Rectal smooth muscle tissue (tissue), 1 donor: ENCODE measurements around the gene ZNF44.

ENCODE experiments used
- H3K27ac ChIP-seq: one replicate; pipeline ENCODE4 v1.7.0; 2013; ENCODE audit warnings: low read depth, low read length, inconsistent platforms
- H3K27me3 ChIP-seq: one replicate; pipeline ENCODE4 v1.7.0; 2013; ENCODE audit warnings: low read length; ENCODE audit not compliant: control insufficient read depth, insufficient read depth
- H3K36me3 ChIP-seq: one replicate; pipeline ENCODE4 v1.7.0; 2013; ENCODE audit warnings: low read length; ENCODE audit not compliant: control insufficient read depth, insufficient read depth
- H3K4me1 ChIP-seq: one replicate; pipeline ENCODE4 v1.7.0; 2013; ENCODE audit warnings: low read length; ENCODE audit not compliant: control insufficient read depth, insufficient read depth
- H3K4me3 ChIP-seq: one replicate; pipeline ENCODE4 v1.7.0; 2013; ENCODE audit warnings: low read length
- H3K9ac ChIP-seq: one replicate; pipeline ENCODE4 v1.7.0; 2013; ENCODE audit warnings: low read length

The ZNF44 gene

GRCh38 chr19:12287958-12288500 lies 6.7 kb downstream of the ZNF44 start:
- peaks cover under 1% of the 10 kb centered on the region for H3K4me1 ChIP-seq
- H3K27me3 ChIP-seq, result no peaks in the 10 kb centered on the region
- H3K27ac ChIP-seq, result no peak overlapping the region
- H3K36me3 ChIP-seq, result peaks cover 4% of the 10 kb centered on the region
- H3K4me3 ChIP-seq, result no peak overlapping the region
- H3K9ac ChIP-seq, result no peak overlapping the region

- Histone ChIP-seq H3K27me3 (no peaks in the 10 kb centered on the region), H3K4me1 (no peaks in the 10 kb centered on the region), H3K27ac (no peak overlapping the region), H3K4me3 (no peak overlapping the region), H3K36me3 (peaks cover 2% of the 10 kb centered on the region), H3K9ac (no peak overlapping the region)
These were observed 10.1 kb downstream of the ZNF44 start for GRCh38 chr19:12284631-12285030.

GRCh38 chr19:12284226-12284625 lies 10.5 kb downstream of the ZNF44 start:
- Histone ChIP-seq H3K36me3 (peaks cover 2% of the 10 kb centered on the region), H3K4me3 (no peak overlapping the region), H3K27ac (no peak overlapping the region), H3K27me3 (no peaks in the 10 kb centered on the region), H3K9ac (no peak overlapping the region), H3K4me1 (no peaks in the 10 kb centered on the region)

GRCh38 chr19:12278713-12279112 lies 16.0 kb downstream of the ZNF44 start:
- no peak overlapping the region for H3K4me3 ChIP-seq
- H3K9ac ChIP-seq, result no peak overlapping the region

GRCh38 chr19:12272980-12273901 lies 21.4 kb downstream of the ZNF44 start:
- Histone ChIP-seq H3K9ac (no peak overlapping the region), H3K4me3 (no peak overlapping the region), H3K36me3 (peaks cover 24% of the 10 kb centered on the region)

More at GRCh38 chr19:12278713-12279112, 16.0 kb downstream of the ZNF44 start:
- Histone ChIP-seq H3K4me1 (no peaks in the 10 kb centered on the region), H3K27ac (no peak overlapping the region), H3K36me3 (peaks cover 2% of the 10 kb centered on the region), H3K27me3 (no peaks in the 10 kb centered on the region)

GRCh38 chr19:12272386-12272785 lies 22.3 kb downstream of the ZNF44 start:
- H3K4me3 ChIP-seq, result no peak overlapping the region

More at GRCh38 chr19:12272980-12273901, 21.4 kb downstream of the ZNF44 start:
- no peaks in the 10 kb centered on the region for H3K4me1 ChIP-seq
- H3K27ac ChIP-seq, result no peak overlapping the region
- H3K27me3 ChIP-seq, result no peaks in the 10 kb centered on the region

GRCh38 chr19:12270854-12271253 lies 23.8 kb downstream of the ZNF44 start:
- H3K4me3 ChIP-seq, result no peak overlapping the region
- H3K36me3 ChIP-seq, result peaks cover 24% of the 10 kb centered on the region
- H3K27me3 ChIP-seq, result no peaks in the 10 kb centered on the region
- no peak overlapping the region for H3K9ac ChIP-seq
- H3K4me1 ChIP-seq, result no peaks in the 10 kb centered on the region
- no peak overlapping the region for H3K27ac ChIP-seq

More at GRCh38 chr19:12272386-12272785, 22.3 kb downstream of the ZNF44 start:
- Histone ChIP-seq H3K27me3 (no peaks in the 10 kb centered on the region), H3K36me3 (peaks cover 24% of the 10 kb centered on the region), H3K9ac (no peak overlapping the region), H3K4me1 (no peaks in the 10 kb centered on the region), H3K27ac (no peak overlapping the region)

- H3K4me1 ChIP-seq, result no peaks in the 10 kb centered on the region
- no peak overlapping the region for H3K27ac ChIP-seq
- no peak overlapping the region for H3K9ac ChIP-seq
- no peak overlapping the region for H3K4me3 ChIP-seq
- H3K27me3 ChIP-seq, result no peaks in the 10 kb centered on the region
- H3K36me3 ChIP-seq, result peaks cover 5% of the 10 kb centered on the region
These were observed 28.6 kb downstream of the ZNF44 start for GRCh38 chr19:12265921-12266704.

- Histone ChIP-seq H3K27me3 (no peaks in the 10 kb centered on the region), H3K36me3 (no peaks in the 10 kb centered on the region), H3K9ac (no peak overlapping the region), H3K27ac (no peak overlapping the region), H3K4me1 (no peaks in the 10 kb centered on the region), H3K4me3 (no peak overlapping the region)
These were observed 33.1 kb downstream of the ZNF44 start for GRCh38 chr19:12261554-12261953.

GRCh38 chr19:12260861-12261260 lies 33.8 kb downstream of the ZNF44 start:
- no peak overlapping the region for H3K27ac ChIP-seq
- no peak overlapping the region for H3K9ac ChIP-seq
- H3K4me1 ChIP-seq, result no peaks in the 10 kb centered on the region
- H3K4me3 ChIP-seq, result no peak overlapping the region
- no peaks in the 10 kb centered on the region for H3K27me3 ChIP-seq
- H3K36me3 ChIP-seq, result no peaks in the 10 kb centered on the region

GRCh38 chr19:12260236-12260635 lies 34.4 kb downstream of the ZNF44 start:
- no peak overlapping the region for H3K9ac ChIP-seq
- no peaks in the 10 kb centered on the region for H3K27me3 ChIP-seq
- no peaks in the 10 kb centered on the region for H3K36me3 ChIP-seq
- no peaks in the 10 kb centered on the region for H3K4me1 ChIP-seq
- H3K27ac ChIP-seq, result no peak overlapping the region
- no peak overlapping the region for H3K4me3 ChIP-seq

- Histone ChIP-seq H3K27ac (no peak overlapping the region), H3K36me3 (no peaks in the 10 kb centered on the region), H3K4me1 (no peaks in the 10 kb centered on the region), H3K9ac (no peak overlapping the region), H3K4me3 (no peak overlapping the region), H3K27me3 (no peaks in the 10 kb centered on the region)
These were observed 39.3 kb downstream of the ZNF44 start for GRCh38 chr19:12255372-12255771.
